H1 (cell line): Measurements from ENCODE around the gene SNTG2. TPM values are rescaled to one million over a fixed set of nuclear protein-coding genes. Genes with fewer than 3 reads are reported as not detected.

Experiments
- CTCF ChIA-PET: fragments of 300-600 bp; sonication (Branson Sonifier 250); formaldehyde crosslinking; loops from one replicate; lab custom pipeline; 2021; ENCODE audit not compliant: partially characterized antibody; lab: Charles Lee
- POLR2A ChIA-PET: fragments of 300-600 bp; sonication (Branson Sonifier 250); formaldehyde crosslinking; loops from one replicate; lab custom pipeline; 2021; ENCODE audit warnings: inconsistent platforms; ENCODE audit not compliant: partially characterized antibody; lab: Charles Lee
- DNase-seq, 2 experiments: peaks; one replicate each; pipeline versions ENCODE4 v3.0.0 to v3.0.0-alpha.2; 2010 to 2022; ENCODE audit warnings: low spot score in 2 of 2, low read depth in 1 of 2, mixed read lengths in 1 of 2
- FAIRE-seq: peaks from 2 replicates; lab custom pipeline; 2011; peaks lifted over from hg19 to GRCh38; lab: Jason Lieb, UNC
- H2AFZ ChIP-seq: 2 replicates; pipeline ENCODE4 v1.8.1; 2012; ENCODE audit warnings: low read length, inconsistent platforms
- H2AK5ac ChIP-seq: 2 replicates; pipeline ENCODE4 v1.6.1; 2013; ENCODE audit warnings: low read depth, low read length
- H2BK120ac ChIP-seq: replicated peaks from 2 replicates; pipeline ENCODE3; 2013; ENCODE audit warnings: low read depth, low read length, inconsistent platforms
- H2BK12ac ChIP-seq: 2 replicates; pipeline ENCODE4 v1.6.1; 2013; ENCODE audit warnings: low read depth, low read length
- H2BK15ac ChIP-seq: 2 replicates; pipeline ENCODE4 v1.6.1; 2013; ENCODE audit warnings: low read length
- H2BK20ac ChIP-seq: 2 replicates; pipeline ENCODE4 v1.6.1; 2013; ENCODE audit warnings: low read length
- H2BK5ac ChIP-seq: 2 replicates; pipeline ENCODE4 v1.6.1; 2013; ENCODE audit warnings: low read depth, low read length
- H3K14ac ChIP-seq: 2 replicates; pipeline ENCODE4 v1.6.1; 2013; ENCODE audit warnings: inconsistent platforms; ENCODE audit not compliant: insufficient read length
- H3K18ac ChIP-seq: 2 replicates; pipeline ENCODE4 v1.6.1; 2013; ENCODE audit warnings: low read length; ENCODE audit errors: extremely low read depth
- H3K23ac ChIP-seq: 2 replicates; pipeline ENCODE4 v1.6.1; 2013; ENCODE audit warnings: inconsistent platforms; ENCODE audit not compliant: insufficient read length
- H3K23me2 ChIP-seq: 2 replicates; pipeline ENCODE4 v1.6.1; 2013; ENCODE audit warnings: low read depth, low read length
- H3K27ac ChIP-seq: 2 replicates; pipeline ENCODE4 v1.6.1; 2011; ENCODE audit warnings: low read depth, low read length, inconsistent platforms
- H3K27me3 ChIP-seq, 4 experiments: replicated peaks in 1 of 4; 1 replicate in 1 of 4; 2 replicates in 3 of 4; pipeline versions ENCODE4 v1.6.1 to v1.8.1; 2011 to 2013; ENCODE audit warnings: low read length in 3 of 4, mild to moderate bottlenecking in 3 of 4, inconsistent platforms in 2 of 4, mixed read lengths in 2 of 4, moderate library complexity in 1 of 4; ENCODE audit not compliant: control insufficient read depth in 3 of 4, insufficient read depth in 3 of 4; ENCODE audit errors: extremely low read depth in 1 of 4
- H3K36me3 ChIP-seq, 4 experiments: 2 replicates each; pipeline versions ENCODE4 v1.6.1 to v1.8.1; 2011 to 2013; ENCODE audit warnings: mild to moderate bottlenecking in 4 of 4, low read length in 3 of 4, moderate library complexity in 2 of 4, control low read depth in 1 of 4, inconsistent platforms in 1 of 4; ENCODE audit not compliant: insufficient read depth in 4 of 4, control insufficient read depth in 2 of 4
- H3K4ac ChIP-seq: replicated peaks from 2 replicates; pipeline ENCODE3; 2013; ENCODE audit warnings: low read length, low read depth, mixed read lengths, inconsistent platforms; ENCODE audit not compliant: insufficient read length
- H3K4me1 ChIP-seq, 4 experiments: replicated peaks in 1 of 4; 1 replicate in 1 of 4; 2 replicates in 3 of 4; pipeline versions ENCODE4 v1.6.1 to v1.8.1; 2011 to 2013; ENCODE audit warnings: low read length in 3 of 4, inconsistent platforms in 2 of 4, mixed read lengths in 1 of 4; ENCODE audit not compliant: insufficient read depth in 4 of 4, control insufficient read depth in 3 of 4
- H3K4me2 ChIP-seq, 2 experiments: 2 replicates each; pipeline versions ENCODE4 v1.6.1 to v1.8.1; 2011 to 2013; ENCODE audit warnings: low read depth in 2 of 2, low read length in 2 of 2, control low read depth in 1 of 2, inconsistent platforms in 1 of 2, mild to moderate bottlenecking in 1 of 2; ENCODE audit not compliant: insufficient read depth in 1 of 2
- H3K4me3 ChIP-seq, 4 experiments: fragments of 200-600, 300-600 bp in 1 of 4; sonication (generic), shearing (Covaris generic), sonication (Bioruptor Twin) in 1 of 4; 2 replicates each; pipeline versions ENCODE4 v1.5.1 to v1.8.1; 2011 to 2016; ENCODE audit warnings: low read length in 4 of 4, low read depth in 3 of 4, control low read depth in 2 of 4, inconsistent platforms in 2 of 4, mild to moderate bottlenecking in 2 of 4, mixed read lengths in 1 of 4, moderate library complexity in 1 of 4; ENCODE audit not compliant: insufficient read depth in 2 of 4; ENCODE audit errors: extremely low read depth in 1 of 4
- H3K56ac ChIP-seq: replicated peaks from 2 replicates; pipeline ENCODE3; 2013; ENCODE audit warnings: low read depth, mild to moderate bottlenecking, mixed read lengths, low read length, inconsistent platforms; ENCODE audit not compliant: insufficient read length
- H3K79me1 ChIP-seq: 2 replicates; pipeline ENCODE4 v1.6.1; 2013; ENCODE audit warnings: low read depth, low read length, control low read depth
- H3K79me2 ChIP-seq, 2 experiments: 2 replicates each; pipeline versions ENCODE4 v1.6.1 to v1.8.1; 2012 to 2013; ENCODE audit warnings: low read length in 2 of 2, mild to moderate bottlenecking in 2 of 2, inconsistent platforms in 1 of 2; ENCODE audit not compliant: insufficient read depth in 2 of 2, control insufficient read depth in 1 of 2
- H3K9ac ChIP-seq, 4 experiments: replicated peaks in 1 of 4; 1 replicate in 1 of 4; 2 replicates in 3 of 4; pipeline versions ENCODE4 v1.6.1 to v1.8.1; 2011 to 2013; ENCODE audit warnings: low read depth in 3 of 4, low read length in 3 of 4, control low read depth in 2 of 4, mild to moderate bottlenecking in 2 of 4, moderate library complexity in 2 of 4, inconsistent platforms in 1 of 4; ENCODE audit errors: extremely low read depth in 1 of 4
- H3K9me3 ChIP-seq, 2 experiments: 2 replicates each; pipeline versions ENCODE4 v1.6.1 to v1.8.1; 2012 to 2013; ENCODE audit warnings: mild to moderate bottlenecking in 2 of 2, moderate library complexity in 2 of 2, control low read depth in 1 of 2, inconsistent platforms in 1 of 2, low read depth in 1 of 2, low read length in 1 of 2, mixed read lengths in 1 of 2; ENCODE audit not compliant: insufficient read depth in 2 of 2
- H4K20me1 ChIP-seq, 2 experiments: replicated peaks in 1 of 2; 2 replicates each; pipeline versions ENCODE3 to v1.8.1; 2011 to 2013; ENCODE audit warnings: inconsistent platforms in 2 of 2, low read length in 2 of 2, mild to moderate bottlenecking in 1 of 2; ENCODE audit not compliant: insufficient read depth in 2 of 2, control insufficient read depth in 1 of 2
- H4K5ac ChIP-seq: 2 replicates; pipeline ENCODE4 v1.6.1; 2013; ENCODE audit warnings: low read length, low read depth, mixed read lengths, inconsistent platforms; ENCODE audit not compliant: insufficient read length
- H4K8ac ChIP-seq: 2 replicates; pipeline ENCODE4 v1.8.0; 2013; ENCODE audit warnings: mild to moderate bottlenecking, moderate library complexity, low read length, inconsistent platforms; ENCODE audit not compliant: insufficient read depth; ENCODE audit errors: extremely low read depth
- H4K91ac ChIP-seq: replicated peaks from 2 replicates; pipeline ENCODE3; 2013; ENCODE audit warnings: low read length, mixed read lengths, inconsistent platforms; ENCODE audit not compliant: insufficient read length
- FOSL1 ChIP-seq: IDR thresholded peaks from 2 replicates; pipeline ENCODE4 v1.6.1; 2011; ENCODE audit warnings: mild to moderate bottlenecking, low read depth, low read length, moderate library complexity; ENCODE audit not compliant: insufficient read depth
- GTF2F1 ChIP-seq: IDR thresholded peaks from 2 replicates; pipeline ENCODE4 v1.6.1; 2012; ENCODE audit warnings: low read depth, low read length, improper control_type of control experiment, borderline replicate concordance
- RFX5 ChIP-seq: IDR thresholded peaks from 2 replicates; pipeline ENCODE4 v1.6.1; 2011; ENCODE audit warnings: low read depth, low read length, improper control_type of control experiment, borderline replicate concordance
- WGBS, 2 experiments: shearing (Covaris generic) in 1 of 2; methylation state at CpG; one replicate each; pipeline versions ENCODE4 v1.1.6 to v1.1.7; 2013 to 2015; ENCODE audit warnings: low lambda C conversion rate in 2 of 2, mixed read lengths in 2 of 2, inconsistent platforms in 1 of 2, low coverage in 1 of 2, missing lambda C conversion rate in 1 of 2; ENCODE audit not compliant: insufficient replicate concordance in 2 of 2, insufficient coverage in 1 of 2, insufficient read length in 1 of 2; ENCODE audit errors: extremely low coverage in 1 of 2, missing lambda C conversion rate in 1 of 2; 5-methylcytosine and 5-hydroxymethylcytosine counted together
- polyA plus RNA-seq, 7 experiments: library from polyadenylated mRNA; depleted of rRNA in 3 of 7; stranded (reverse) in 5 of 7; unstranded in 2 of 7; fragments of >200 nt in 5 of 7; fragments of 200-250 nt in 2 of 7; gene quantifications; 1 replicate in 5 of 7; 2 replicates in 1 of 7; 4 replicates in 1 of 7; pipeline versions ENCODE4 v1.2.1 to v1.2.3, GENCODE V29; 2011 to 2013; ENCODE audit warnings: missing spikeins in 2 of 7, mixed read lengths in 2 of 7
- total RNA-seq: library from RNA; stranded (reverse); fragmentation: NEBNext Ultra II Directional; extraction: Animal tissue kit (Norgen Biotek cat#: 25700); gene quantifications from 2 replicates; pipeline ENCODE4 v1.2.1, GENCODE V29; 2021

The SNTG2 gene
- total and polyA plus RNA-seq, 2 of the 8 experiments (the other 6 are each of a cell fraction or from before 2014, with no cell fraction given) = 6.6 to 18.1 TPM

DNA sequence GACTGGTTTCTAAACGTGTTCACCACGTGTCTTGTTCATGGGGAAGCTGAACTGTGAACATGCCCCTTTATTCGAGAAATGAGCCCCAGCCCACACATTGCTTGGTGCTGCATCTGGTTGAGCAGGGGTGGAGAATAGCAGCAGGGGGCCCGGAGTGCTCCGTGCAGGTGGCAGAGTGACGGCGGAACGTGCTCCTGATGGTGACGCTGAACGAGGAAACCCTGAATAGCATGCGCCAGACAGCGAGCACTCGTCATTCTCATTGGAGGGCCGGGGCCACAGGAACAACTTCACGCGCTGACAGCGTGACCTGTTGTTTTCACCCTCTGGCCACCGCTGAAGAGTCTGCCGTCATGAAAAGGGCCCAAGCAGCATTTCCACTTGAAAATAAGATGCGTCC is 336.8 kb downstream of the SNTG2 start:
- H3K79me2 ChIP-seq = no peaks in the 10 kb centered on the region
- H4K8ac ChIP-seq = no peak overlapping the region
- no peak overlapping the region for H2AFZ ChIP-seq
- no peak overlapping the region for H2BK120ac ChIP-seq
- H3K4me3 ChIP-seq = no peak overlapping the region
- no peaks in the 10 kb centered on the region for H3K4me1 ChIP-seq
- H2AK5ac ChIP-seq = no peak overlapping the region
- no peak overlapping the region for H3K9ac ChIP-seq
- no peak overlapping the region for H2BK12ac ChIP-seq
- DNase-seq (no peak), FAIRE-seq (no peak)
- no peak overlapping the region for H2BK5ac ChIP-seq
- H3K36me3 ChIP-seq = no peaks in the 10 kb centered on the region
- ChIA-PET CTCF (no interaction called here), POLR2A (interaction anchor here (1.9 kb wide), 1 partner anchor 10 kb away, joined by 4 read pairs; no protein-coding TSS in a partner anchor)
- no peak overlapping the region for H4K91ac ChIP-seq
- H3K4me2 ChIP-seq = no peak overlapping the region
- no peak overlapping the region for H3K27ac ChIP-seq
- no peaks in the 10 kb centered on the region for H3K79me1 ChIP-seq
- no peak overlapping the region for H3K23ac ChIP-seq
- no peaks in the 10 kb centered on the region for H3K9me3 ChIP-seq
- H2BK20ac ChIP-seq = no peak overlapping the region
- no peak for TF ChIP-seq GTF2F1
- no peak for TF ChIP-seq FOSL1
- TF ChIP-seq RFX5 = no peak
- TF ChIP-seq, all 59 proteins: peak for 0
- Histone ChIP-seq H3K23me2 (no peaks in the 10 kb centered on the region), H3K27me3 (no peaks in the 10 kb centered on the region; a peak in 1 of 7 replicates), H3K18ac (no peak overlapping the region), H3K14ac (no peak overlapping the region), H4K5ac (no peak overlapping the region), H2BK15ac (no peak overlapping the region), H3K56ac (no peak overlapping the region), H3K4ac (no peak overlapping the region), H4K20me1 (no peaks in the 10 kb centered on the region)
- 96% methylated on average over 17 of the region's 20 CpGs; no CpG with 5 or more reads in 1 of the 2 experiments for WGBS, 2 experiments
